ENCODE results near the gene NSUN6.
A peak's percentile ranks its signal among the peaks of the same experiment; 100 is the strongest.
"Not testable (repeated sequence)": the region's sequence is repeated elsewhere in the genome, so short reads cannot be mapped to it uniquely, and the experiment has no call there.

The NSUN6 gene

DNA sequence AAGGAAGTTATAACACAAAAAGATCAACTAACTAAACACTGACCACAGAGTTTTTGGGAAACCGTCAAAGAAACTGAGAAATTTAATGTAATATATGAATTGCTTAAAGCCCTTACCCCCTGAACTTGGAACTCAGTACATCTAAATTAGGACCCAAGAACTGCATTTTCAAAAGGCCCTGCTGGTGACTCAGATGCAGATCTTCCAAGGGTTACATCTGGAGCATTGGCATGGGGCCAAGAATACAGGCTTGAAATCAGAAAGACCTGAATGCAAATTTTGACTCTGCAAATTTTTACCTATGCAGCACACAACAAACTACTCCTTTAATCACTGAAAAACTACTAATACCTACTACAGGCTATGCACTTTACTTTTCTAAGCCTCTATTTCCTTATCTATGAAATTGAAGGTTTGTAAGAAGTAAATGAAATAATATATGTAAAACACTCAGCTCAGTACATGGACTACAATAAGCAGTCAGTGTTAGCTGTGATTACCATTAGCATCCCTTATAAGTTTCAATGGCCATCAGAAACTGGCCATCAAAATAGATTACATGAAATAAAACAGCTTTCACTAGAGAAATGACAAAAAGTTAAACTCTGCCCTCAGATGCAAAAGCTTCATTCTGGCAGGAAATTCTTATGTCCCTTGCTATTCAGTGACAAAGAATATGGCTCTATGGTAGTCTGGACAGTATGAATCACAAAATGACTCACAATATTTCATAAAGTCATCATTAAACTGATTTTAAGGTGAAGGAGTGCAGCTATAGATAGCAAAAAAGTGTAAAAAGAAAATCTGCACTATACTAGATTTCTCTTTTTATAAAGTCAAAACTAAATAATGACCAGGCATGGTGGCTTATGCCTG lies 43.6 kb downstream of the NSUN6 start:
- DNase-seq: no peak

DNA sequence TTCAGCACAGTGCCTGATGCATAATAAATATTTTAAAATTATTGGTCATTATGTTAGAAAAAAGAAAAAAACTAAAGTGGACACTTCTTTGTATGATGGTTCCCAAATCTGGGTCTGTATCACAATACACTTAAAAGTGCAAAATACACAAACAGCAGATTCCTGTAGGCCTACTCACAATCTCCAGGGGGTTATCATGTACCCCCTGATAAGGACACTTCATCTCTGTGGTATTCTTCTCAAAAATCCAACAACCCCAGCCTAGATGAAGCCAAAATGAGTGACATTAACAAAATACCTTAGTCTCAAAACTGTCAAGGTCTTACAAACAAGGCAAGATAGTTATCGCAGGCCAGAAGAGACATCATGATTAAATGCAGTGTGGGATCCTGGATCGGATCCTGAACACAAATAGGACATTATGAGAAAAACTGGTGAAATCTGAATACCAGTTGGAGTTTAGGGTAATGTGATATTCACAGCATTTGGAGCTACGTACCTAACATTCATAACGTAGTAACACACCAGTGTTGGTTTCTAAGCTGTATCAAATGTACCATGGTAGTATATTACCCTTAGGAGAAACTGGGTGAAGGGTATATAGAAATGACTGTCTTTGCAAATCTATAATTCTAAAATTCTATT lies 45.2 kb downstream of the NSUN6 start:
- no peak for DNase-seq

DNA sequence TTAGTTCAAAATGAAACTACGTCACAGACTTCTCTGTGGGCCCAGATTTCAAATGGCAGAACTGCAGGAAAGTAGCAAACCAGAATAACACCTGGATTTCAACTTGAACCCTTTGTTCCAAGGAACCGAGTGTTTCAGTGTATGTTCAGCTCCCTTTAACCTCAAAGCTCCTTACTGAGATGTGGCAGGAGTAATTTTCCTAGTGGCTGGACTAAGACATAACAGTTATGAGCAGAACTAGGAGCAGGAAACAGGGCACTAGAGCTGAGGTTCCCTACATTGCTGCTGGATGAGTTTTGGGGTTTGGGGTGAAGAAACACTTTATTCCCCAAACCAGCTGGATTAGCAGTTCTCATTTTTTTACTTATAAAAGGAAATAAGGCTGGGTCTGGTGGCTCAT lies 50.1 kb downstream of the NSUN6 start:
- no peak for DNase-seq

DNA sequence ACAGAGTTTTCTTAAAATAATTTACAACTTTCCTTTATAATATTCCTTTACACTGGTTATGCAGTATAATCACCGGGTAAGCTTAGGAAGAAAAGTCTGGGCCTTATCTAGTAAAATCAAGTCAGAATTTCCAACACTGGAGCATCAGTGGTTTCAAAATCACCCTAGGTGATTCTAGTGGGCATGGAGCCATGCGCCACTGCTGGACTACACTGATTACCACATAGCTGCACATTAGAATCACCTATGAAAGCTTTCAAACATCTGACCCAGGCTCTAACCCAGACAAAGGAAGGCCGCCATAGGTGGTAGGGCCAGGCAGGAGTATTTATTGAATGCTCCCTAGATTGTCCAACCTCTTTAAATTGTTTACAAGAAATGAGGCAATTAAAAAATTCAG lies 52.0 kb downstream of the NSUN6 start:
- DNase-seq: no peak

DNA sequence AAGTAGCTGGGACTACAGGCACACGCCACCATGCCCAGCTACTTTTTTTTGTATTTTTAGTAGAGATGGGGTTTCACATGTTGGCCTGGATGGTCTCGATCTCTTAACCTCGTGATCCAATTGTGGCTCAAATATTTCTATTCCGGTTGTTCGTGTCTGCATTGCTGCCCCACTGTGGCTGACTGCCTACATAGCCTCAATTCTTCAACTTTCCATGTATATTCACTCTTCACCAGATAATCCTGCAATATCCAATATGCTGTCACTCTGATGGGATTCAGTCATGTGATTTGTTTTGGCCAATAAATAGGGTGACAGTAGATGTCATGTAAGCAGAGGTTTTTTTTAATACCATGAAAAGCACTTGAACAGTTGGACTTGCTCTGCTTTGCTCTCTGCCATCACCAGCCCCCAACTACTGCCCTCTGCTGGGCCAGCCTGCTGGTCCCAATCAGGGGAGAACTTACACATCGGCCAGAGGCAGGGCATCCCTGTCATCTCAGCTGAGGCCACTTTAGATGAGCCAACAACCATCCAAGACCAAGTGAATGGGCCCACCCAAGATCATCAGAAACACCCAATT lies 56.7 kb downstream of the NSUN6 start:
- DNase-seq: no peak

DNA sequence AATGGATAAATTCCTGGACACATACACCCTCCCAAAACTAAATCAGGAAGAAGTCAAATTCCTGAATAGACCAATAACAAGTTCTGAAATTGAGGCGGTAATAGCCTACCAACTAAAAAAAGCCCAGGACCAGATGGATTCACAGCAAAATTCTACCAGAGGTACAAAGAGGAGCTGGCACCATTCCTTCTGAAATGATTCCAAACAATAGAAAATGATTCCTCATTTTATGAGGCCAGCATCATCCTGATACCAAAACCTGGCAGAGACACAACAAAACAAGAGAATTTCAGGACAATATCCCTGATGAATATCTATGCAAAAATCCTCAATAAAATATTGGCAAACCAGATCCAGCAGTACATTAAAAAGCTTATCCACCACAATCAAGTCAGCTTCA lies 60.2 kb downstream of the NSUN6 start:
- not testable (repeated sequence) for DNase-seq

DNA sequence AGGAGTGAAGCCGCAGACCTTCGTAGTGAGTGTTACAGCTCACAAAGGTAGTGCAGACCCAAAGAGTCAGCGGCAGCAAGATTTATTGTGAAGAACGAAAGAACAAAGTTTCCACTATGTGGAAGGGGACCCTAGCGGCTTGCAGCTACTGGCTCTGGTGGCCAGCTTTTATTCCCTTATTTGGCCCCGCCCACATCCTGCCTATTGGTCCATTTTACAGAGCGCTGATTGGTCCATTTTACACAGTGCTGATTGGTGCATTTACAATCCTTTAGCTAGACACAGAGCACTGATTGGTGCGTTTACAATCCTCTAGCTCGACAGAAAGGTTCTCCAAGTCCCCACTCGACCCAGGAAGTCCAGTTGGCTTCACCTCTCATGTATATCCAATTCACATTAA lies 64.8 kb downstream of the NSUN6 start:
- DNase-seq: not testable (repeated sequence)

DNA sequence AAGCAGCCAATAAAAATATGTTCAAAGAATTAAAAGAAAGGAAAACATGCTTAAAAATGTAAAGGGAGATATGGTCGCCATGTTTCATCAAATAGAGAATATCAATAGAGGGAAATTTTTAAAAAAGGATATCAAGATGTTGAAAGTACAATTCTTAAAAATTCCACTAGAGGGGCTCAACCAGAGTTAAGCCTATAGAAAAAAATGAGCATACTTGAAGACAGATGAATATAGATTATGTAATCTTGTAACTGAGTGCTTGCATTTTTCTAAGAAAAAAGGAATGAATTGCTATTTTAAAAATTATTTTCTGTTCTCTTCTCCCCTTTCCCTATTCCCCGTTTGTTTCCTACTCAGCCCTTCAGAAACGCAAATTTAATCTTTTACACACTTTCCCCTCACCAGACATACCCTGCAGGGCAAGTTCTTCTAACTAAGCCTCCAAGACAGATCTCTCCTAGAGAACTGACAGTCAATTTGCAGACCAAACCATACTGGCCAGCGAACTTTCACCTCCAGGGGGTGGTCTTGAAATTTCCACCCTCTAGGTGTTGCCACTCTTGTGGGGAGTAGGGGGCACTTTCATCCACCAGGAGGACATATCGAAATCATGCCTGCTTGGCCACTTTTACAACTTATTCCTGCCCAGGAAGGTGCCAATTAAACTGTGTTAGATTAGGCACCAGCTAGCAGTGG lies 67.7 kb downstream of the NSUN6 start:
- DNase-seq: no peak

DNA sequence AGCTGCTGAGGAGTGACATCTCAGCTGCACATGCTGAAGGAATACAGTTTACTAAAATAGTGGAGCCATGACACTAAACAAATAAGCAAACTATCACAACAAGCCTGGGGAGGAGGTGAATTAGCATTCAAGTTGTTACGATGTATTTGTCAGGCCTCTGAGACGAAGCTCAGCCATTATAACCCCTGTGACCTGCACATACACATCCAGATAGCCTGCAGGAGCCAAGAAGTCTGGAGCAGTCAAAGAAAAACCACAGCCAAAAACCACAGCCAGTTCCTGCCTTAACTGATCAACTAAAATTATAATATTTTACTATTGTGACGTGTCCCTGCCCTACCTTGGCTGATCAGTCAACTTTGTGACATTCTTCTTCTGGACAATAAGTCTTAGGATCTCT lies 68.6 kb downstream of the NSUN6 start:
- DNase-seq: peak in 1 of 5 donors; percentile 31

DNA sequence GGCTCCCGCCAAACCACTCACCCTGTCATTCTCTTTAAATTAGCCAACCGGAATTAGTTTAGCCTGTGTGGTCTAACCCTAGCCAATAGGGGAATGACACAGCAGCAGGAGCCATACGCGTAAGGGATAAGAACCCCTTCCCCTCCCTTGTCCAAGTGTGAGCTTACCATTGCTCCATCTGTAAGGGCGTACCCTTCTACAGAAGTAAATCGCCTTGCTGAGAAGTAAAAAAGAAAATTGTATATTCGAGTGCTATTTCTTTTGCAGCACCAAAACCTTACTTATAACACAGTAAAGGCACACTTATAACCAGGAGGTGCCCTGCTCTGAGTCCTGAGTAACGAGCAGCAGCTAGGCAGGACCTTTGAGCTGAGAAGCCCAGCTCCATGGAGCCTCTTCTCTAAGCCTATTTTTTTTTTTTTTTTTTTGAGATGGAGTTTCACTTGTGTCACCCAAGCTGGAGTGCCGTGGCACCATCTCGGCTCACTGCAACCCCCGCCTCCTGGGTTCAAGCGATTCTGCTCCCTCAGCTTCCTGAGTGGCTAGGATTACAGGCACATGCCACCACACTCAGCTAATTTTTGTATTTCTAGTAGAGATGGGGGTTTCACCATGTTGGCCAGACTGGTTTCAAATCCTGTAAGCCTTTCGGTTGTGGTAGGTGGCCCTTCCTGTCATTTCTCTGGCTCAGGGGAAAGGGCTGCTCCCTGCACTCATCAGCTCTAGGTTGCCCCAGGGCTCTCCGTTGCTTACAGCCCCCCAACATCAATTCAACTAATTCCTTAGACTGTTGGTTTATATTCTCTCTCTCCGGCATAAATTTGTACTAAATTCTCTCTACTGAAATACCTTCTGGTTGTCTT lies 73.3 kb downstream of the NSUN6 start:
- no peak for DNase-seq

DNA sequence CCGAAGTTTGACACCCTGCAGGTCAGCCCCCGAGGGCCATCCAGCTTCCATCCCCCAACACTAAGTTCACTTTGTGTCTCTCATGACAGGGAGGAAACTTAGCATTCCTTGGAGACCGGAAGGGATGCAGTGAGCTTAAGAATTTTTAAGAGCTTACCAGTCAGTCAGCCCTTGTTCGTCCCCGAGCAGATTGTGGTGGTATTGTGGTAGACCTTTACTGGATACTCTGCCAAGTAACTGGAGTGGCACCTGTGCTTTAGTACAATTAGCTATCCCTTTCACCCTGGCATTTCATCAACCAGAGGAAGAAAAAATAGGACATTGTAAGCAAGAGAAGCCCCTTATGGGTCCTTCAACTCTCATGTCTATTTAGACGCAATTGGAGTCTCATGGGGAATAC lies 74.8 kb downstream of the NSUN6 start:
- DNase-seq: no peak

DNA sequence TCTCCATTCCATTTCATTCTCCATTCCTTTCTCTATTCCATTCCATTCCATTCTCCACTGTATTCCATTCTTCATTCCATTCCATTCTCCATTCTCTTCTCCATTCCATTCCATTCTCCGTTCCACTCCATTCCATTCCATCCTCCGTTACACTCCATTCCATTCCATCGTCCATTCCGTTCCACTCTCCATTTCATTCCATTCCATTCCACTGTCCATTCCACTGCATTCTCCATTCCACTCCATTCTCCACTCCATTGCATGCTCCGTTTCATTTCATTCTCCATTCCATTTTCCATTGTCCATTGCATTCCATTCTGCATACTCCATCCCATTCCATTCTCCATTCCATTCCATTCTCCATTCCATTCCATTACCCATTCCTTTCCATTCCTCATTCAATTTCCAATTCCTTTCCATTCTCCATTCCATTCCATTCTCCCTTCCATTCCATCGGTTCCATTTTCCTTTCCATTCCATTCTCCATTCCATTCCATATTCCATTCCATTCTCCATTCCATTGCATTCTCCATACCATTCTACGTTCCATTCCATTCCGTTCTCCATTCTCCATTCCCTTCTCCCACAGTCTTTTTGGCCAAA lies 78.3 kb downstream of the NSUN6 start:
- no peak for DNase-seq

DNA sequence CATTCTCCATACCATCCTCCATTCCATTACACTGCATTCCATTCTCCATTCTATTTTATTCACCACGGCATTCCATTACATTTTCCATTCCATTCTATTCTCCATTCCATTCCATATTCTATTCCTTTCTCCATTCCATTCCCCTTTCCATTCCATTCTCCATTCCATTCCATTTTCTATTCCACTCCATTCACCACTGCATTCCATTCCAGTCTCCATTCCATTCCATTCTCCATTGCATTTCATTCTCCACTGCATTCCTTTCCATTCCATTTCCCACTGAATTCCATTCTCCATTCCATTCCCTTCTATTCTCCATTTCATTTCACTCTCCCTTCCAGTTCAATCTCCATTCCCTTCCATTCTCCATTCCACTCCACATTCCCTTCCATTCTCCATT lies 79.6 kb downstream of the NSUN6 start:
- no peak for DNase-seq

DNA sequence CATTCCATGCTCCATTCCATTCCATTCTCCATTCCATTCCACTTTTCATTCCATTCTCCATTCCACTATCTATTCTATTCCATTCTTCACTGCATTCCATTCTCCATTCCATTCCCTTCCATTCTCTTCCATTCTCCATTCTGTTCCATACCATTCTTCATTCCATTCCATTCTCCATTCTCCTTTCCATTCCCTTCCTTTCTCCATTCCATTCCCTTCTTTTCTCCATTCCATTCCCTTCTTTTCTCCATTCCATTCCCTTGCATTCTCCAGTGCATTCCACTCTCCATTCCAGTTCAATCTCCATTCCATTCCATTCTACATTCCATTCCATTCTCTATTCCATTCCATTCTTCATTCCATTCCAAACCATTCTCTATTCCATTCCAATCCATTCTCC lies 80.3 kb downstream of the NSUN6 start:
- no peak for DNase-seq

DNA sequence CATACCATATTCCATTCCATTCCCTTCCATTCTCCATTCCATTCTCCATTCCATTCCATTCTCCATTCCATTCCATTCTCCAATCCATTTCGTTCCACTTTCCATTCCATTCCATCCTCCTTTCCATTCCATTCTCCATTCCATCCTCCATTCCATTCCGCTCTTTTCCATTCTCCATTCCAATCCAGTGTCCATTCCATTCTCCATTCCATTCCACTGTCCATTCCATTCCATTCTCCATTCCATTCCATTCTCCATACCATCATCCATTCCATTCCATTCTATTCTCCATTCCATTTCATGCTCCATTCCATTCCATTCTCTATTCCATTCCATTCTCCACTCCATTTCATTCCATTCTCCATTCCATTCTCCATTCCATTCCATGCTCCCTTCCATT lies 81.0 kb downstream of the NSUN6 start:
- not testable (repeated sequence) for DNase-seq

DNA sequence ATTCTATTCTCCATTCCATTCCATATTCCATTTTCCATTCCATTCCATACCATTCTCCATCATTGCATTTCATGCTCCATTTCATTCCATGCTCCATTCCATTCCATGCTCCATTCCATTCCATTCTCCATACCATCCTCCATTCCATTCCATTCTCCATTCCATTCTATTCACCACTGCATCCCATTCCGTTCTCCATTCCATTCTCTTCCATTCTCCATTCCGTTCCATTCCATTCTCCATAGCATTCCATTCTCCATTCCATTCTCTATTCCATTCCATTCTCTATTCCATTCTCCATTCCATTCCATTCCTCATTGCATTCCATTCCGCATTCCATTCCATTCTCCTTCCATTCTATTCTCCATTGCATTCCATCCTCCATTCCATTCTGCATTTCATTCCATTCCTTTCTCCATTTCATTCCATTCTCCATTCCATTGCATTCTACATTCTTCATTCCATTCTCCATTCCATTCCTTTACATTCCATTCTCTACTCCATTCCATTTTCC lies 84.0 kb downstream of the NSUN6 start:
- no peak for DNase-seq

DNA sequence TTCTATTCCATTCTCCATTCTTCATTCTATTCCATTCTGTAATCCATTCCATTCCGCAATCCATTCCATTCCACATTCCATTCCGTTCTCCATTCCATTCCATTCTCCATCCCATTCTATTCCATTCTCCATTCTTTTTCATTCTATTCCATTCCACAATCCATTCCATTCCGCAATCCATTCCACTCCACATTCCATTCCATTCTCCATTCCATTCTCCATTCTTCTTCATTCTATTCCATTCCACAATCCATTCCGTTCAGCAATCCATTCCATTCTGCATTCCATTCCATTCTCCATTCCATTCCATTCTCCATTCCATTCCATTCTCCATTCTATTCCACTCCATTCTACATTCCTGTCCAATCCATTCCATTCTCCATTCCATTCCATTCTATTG lies 85.2 kb downstream of the NSUN6 start:
- DNase-seq: no peak

DNA sequence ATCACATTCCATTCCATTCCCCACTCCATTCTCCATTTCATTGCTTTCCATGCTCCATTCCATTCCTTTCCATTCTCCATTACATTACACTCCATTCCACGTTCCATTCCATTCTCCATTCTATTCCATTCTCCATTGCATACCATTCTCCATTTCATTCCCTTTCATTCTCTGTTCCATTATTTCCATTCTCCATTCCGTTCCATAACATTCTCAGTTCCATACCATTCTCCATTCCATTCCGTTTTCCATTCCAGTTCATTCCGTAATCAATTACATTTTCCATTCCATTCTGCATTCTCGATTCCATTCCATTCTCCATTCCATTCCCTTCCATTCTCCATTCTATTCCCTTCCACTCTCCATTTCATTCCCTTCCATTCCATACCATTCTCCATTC lies 86.4 kb downstream of the NSUN6 start:
- DNase-seq: no peak

DNA sequence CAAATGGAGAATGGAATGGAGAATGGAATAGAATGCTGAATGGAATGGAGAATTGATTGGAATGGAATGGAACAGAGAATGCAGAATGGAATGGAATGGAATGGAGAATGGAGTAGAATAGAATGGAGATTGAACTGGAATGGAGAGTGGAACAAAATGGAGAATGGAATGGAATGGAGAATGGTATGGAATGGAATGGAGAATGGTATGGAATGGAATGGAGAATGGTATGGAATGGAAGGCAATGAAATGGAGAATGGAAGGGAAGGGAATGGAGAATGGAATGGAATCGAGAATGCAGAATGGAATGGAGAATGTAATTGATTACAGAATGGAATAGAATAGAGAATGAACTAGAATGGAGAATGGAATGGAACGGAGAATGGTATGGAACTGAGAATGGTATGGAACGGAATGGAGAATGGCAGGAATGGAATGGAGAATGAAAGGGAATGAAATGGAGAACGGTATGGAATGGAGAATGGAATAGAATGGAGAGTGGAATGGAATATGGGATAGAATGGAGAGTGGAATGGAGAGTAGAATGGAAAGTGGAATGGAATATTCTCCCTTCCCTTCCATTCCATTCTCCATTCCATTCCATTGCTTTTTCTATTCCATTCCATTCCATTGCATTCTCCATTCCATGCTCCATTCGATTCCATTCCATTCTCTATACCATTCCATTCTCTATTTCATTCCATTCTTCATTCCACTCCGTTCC lies 88.2 kb downstream of the NSUN6 start:
- no peak for DNase-seq

DNA sequence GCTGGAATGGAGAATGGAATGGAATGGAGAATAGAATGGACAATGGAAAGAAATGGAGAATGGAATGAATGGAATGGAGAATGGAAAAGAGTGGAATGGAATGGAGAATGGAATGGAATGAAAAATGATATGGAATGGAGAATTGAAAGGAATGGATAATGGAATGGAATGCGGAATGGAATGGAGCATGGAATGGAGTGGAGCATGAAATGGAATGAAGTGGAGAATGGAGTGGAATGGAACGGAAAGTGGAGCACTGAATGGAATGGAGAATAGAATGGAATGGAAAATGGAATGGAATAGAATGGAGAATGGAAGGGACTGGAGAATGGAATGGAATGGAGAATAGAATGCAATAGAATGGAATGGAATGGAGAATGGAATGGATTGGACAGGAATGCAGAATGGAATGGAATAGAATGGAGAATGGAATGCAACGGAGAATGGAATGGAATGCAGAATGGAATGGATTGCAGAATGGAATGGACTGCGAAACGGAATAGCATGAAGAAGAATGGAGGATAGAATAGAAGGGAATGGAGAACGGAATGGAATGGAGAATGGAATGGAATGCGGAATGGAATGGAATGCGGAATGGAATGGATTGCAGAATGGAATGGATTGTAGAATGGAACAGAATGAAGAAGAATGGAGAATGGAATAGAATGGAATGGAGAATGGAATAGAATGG lies 89.4 kb downstream of the NSUN6 start:
- no peak for DNase-seq
